ENCODE results near the gene ZNF592.

Gene ZNF592

DNA sequence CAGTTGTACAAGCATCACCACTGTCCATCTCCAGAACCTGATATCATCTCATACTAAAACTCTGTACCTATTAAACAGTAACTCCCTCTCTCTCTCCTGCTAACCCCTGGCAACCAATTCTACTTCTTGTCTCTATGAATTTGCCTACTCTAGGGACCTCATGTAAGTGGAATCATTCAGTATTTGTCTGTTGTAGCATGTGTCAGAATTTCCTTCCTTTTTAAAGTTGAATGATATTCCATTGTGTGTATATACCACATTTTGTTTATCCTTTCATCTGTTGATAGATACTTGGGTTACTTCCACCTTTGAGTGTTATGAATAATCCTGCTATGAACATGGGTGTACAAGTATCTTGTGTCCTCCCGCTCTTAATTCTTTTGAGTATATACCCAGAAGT lies 16.6 kb downstream of the ZNF592 start:
- DNase-seq (ENCODE audit: low read depth) = no peak
- no peak overlapping the region for H3K4me3 ChIP-seq (ENCODE audit: low read depth, low read length)
- no peak for TF ChIP-seq CTCF (conservative IDR thresholded peaks at IDR 0.05; ENCODE audit: low read depth, low read length)

- TF ChIP-seq CTCF (conservative IDR thresholded peaks at IDR 0.05; ENCODE audit: low read depth, low read length) = no peak
- DNase-seq (ENCODE audit: low read depth) = no peak
- no peak overlapping the region for H3K4me3 ChIP-seq (ENCODE audit: low read depth, low read length)
Observed at GRCh38 chr15:84765675-84766074, 17.3 kb downstream of the ZNF592 start.

GRCh38 chr15:84766461-84767035 lies 18.2 kb downstream of the ZNF592 start:
- DNase-seq (ENCODE audit: low read depth) = no peak
- no peak overlapping the region for H3K4me3 ChIP-seq (ENCODE audit: low read depth, low read length)
- no peak for TF ChIP-seq CTCF (conservative IDR thresholded peaks at IDR 0.05; ENCODE audit: low read depth, low read length)

- H3K4me3 ChIP-seq (ENCODE audit: low read depth, low read length) = no peak overlapping the region
- DNase-seq (ENCODE audit: low read depth) = no peak
- TF ChIP-seq CTCF (conservative IDR thresholded peaks at IDR 0.05; ENCODE audit: low read depth, low read length) = no peak
Observed at GRCh38 chr15:84772031-84772430, 23.6 kb downstream of the ZNF592 start.

DNA sequence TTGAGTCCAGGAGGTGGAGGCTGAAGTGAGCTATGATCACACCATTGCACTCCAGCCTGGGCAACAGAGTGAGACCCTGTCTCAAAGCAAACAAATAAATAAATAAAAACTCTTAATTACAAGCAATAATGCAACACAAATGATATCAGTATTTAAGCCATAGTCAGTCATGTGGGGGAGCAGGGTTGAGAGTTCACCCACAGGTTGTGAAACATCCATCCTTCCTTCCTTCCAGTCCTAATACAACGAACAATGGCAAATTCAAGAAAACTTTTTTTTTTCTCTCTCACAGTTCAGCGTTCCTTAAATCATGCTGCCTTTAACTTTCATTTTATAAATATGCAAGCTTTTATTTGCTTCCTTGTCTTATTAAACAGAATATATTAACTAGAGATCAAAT lies 24.1 kb downstream of the ZNF592 start:
- peak; percentile 19 for DNase-seq (ENCODE audit: low read depth)
- no peak overlapping the region for H3K4me3 ChIP-seq (ENCODE audit: low read depth, low read length)
- TF ChIP-seq CTCF (conservative IDR thresholded peaks at IDR 0.05; ENCODE audit: low read depth, low read length) = no peak

DNA sequence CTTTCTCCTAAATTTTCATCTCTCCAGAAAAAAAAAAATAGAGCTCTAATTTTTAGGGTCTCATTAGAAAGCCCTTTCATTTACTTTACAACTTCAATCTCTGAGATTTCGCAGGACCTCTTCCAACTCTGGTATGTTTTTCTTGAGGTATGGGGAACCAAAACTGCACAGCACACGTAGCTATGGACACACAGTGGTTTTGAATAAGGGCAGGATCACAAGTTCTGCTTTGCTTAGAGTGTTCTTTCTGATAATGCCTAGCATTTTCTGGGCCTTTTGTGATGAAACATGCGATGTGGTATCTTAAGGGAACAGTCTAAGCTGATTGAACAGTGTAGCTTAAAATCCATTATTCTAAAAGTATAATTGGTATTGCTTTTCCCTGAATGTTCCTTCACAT lies 25.3 kb downstream of the ZNF592 start:
- no peak overlapping the region for H3K4me3 ChIP-seq (ENCODE audit: low read depth, low read length)
- TF ChIP-seq CTCF (conservative IDR thresholded peaks at IDR 0.05; ENCODE audit: low read depth, low read length) = no peak

DNA sequence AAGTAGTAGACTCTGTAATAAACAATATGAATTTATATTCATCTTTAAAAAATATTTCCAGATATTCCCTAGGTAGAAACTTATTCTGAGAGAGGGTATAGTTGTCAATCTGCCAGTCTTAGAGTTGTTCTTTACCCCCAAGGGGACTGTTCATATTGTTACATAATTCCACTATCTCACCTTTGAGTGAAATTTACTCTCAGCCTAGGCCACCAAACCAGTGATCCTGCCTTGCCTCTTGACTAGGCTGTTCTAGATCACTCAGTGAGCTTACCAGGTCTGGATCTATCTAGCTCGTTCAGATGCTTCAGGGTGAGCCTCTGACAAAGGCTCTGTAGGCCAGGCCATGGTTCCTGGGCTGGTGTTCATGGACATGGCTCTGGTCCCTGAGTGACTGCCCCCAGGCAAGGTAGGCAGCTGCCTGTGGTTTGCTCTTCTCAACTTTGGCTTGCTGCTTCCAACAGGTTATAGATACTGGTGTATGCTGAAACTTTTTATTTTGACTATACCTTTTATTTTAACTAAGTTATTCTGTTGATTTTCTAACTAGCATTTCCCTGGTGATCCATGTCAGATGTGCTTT lies 27.6 kb downstream of the ZNF592 start:
- TF ChIP-seq CTCF (conservative IDR thresholded peaks at IDR 0.05; ENCODE audit: low read depth, low read length) = no peak
- DNase-seq (ENCODE audit: low read depth) = no peak
- H3K4me3 ChIP-seq (ENCODE audit: low read depth, low read length) = no peak overlapping the region

More for the DNA sequence above, 25.3 kb downstream of the ZNF592 start:
- DNase-seq (ENCODE audit: low read depth) = no peak
